ENCODE measurements around the gene ZFHX2. TPM values are rescaled to one million over a fixed set of nuclear protein-coding genes. Genes with fewer than 3 reads are reported as not detected.
A peak's percentile ranks its signal among the peaks of the same experiment; 100 is the strongest.

Gene ZFHX2
- total and polyA plus RNA-seq, 2 of the 13 experiments (the other 11 are each of a cell fraction or from before 2014, with no cell fraction given): 0.17 to 0.44 TPM

DNA sequence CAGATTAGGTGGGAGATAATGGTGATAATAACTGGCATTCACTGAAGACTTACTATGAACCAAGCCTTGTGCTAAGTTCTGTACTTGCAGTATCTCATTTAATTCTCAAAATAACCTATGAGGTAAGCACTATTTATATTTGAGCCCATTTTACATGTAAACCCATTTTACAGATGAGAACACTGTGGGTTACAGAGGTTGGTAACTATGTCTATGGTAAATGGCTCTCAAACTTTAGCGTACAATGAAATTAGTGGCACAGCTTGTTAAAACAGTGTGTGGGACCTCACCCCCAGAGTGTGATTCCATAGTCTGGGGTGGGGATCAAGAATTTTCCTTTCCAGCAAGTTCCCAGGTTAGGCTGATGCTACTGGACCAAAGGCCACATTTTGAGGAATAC is 49.2 kb upstream of the ZFHX2 start (continued):
- TF ChIP-seq, protein P1, sequence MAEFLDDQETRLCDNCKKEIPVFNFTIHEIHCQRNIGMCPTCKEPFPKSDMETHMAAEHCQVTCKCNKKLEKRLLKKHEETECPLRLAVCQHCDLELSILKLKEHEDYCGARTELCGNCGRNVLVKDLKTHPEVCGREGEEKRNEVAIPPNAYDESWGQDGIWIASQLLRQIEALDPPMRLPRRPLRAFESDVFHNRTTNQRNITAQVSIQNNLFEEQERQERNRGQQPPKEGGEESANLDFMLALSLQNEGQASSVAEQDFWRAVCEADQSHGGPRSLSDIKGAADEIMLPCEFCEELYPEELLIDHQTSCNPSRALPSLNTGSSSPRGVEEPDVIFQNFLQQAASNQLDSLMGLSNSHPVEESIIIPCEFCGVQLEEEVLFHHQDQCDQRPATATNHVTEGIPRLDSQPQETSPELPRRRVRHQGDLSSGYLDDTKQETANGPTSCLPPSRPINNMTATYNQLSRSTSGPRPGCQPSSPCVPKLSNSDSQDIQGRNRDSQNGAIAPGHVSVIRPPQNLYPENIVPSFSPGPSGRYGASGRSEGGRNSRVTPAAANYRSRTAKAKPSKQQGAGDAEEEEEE (CRISPR knock-in tag; IDR thresholded peaks at IDR 0.05; ENCODE audit: borderline replicate concordance): no peak
- TF ChIP-seq, protein P2, sequence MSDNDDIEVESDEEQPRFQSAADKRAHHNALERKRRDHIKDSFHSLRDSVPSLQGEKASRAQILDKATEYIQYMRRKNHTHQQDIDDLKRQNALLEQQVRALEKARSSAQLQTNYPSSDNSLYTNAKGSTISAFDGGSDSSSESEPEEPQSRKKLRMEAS (IDR thresholded peaks at IDR 0.05): no peak
- no peak for TF ChIP-seq HOXA3 (CRISPR knock-in tag; IDR thresholded peaks at IDR 0.05)
- TF ChIP-seq ZMYM3 (CRISPR knock-in tag; IDR thresholded peaks at IDR 0.05): peak; percentile 71; the same call in 1 of the 2 replicates
- TF ChIP-seq, protein P3, sequence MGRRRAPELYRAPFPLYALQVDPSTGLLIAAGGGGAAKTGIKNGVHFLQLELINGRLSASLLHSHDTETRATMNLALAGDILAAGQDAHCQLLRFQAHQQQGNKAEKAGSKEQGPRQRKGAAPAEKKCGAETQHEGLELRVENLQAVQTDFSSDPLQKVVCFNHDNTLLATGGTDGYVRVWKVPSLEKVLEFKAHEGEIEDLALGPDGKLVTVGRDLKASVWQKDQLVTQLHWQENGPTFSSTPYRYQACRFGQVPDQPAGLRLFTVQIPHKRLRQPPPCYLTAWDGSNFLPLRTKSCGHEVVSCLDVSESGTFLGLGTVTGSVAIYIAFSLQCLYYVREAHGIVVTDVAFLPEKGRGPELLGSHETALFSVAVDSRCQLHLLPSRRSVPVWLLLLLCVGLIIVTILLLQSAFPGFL (CRISPR knock-in tag; IDR thresholded peaks at IDR 0.05): no peak
- TF ChIP-seq, protein P4, sequence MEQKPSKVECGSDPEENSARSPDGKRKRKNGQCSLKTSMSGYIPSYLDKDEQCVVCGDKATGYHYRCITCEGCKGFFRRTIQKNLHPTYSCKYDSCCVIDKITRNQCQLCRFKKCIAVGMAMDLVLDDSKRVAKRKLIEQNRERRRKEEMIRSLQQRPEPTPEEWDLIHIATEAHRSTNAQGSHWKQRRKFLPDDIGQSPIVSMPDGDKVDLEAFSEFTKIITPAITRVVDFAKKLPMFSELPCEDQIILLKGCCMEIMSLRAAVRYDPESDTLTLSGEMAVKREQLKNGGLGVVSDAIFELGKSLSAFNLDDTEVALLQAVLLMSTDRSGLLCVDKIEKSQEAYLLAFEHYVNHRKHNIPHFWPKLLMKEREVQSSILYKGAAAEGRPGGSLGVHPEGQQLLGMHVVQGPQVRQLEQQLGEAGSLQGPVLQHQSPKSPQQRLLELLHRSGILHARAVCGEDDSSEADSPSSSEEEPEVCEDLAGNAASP (CRISPR knock-in tag; IDR thresholded peaks at IDR 0.05; ENCODE audit: borderline replicate concordance): no peak
- TF ChIP-seq RFX3 (CRISPR knock-in tag; IDR thresholded peaks at IDR 0.05): no peak
- no peak for TF ChIP-seq ZFP90 (CRISPR knock-in tag; IDR thresholded peaks at IDR 0.05; ENCODE audit: borderline replicate concordance)
- TF ChIP-seq KDM5A (IDR thresholded peaks at IDR 0.05; ENCODE audit: borderline replicate concordance, low read length): no peak
- TF ChIP-seq RCOR2 (CRISPR knock-in tag; IDR thresholded peaks at IDR 0.05): peak; percentile 72; the same call in 1 of the 2 replicates
- TF ChIP-seq ADNP (CRISPR knock-in tag; IDR thresholded peaks at IDR 0.05): 0 out of 2 replicates have a peak, but pooled peaks have one; percentile 49
- TF ChIP-seq HMGA1 (CRISPR knock-in tag; conservative IDR thresholded peaks at IDR 0.05): no peak
- no peak for TF ChIP-seq EEA1 (CRISPR knock-in tag; IDR thresholded peaks at IDR 0.05; ENCODE audit: borderline replicate concordance)
- no peak for TF ChIP-seq ZNF782 (CRISPR knock-in tag; IDR thresholded peaks at IDR 0.05; ENCODE audit: borderline replicate concordance)
- TF ChIP-seq ZSCAN25 (CRISPR knock-in tag; IDR thresholded peaks at IDR 0.05): no peak
- TF ChIP-seq NFRKB (IDR thresholded peaks at IDR 0.05): no peak
- no peak for TF ChIP-seq ATF7 (IDR thresholded peaks at IDR 0.05)
- TF ChIP-seq ATF7 (CRISPR knock-in tag; IDR thresholded peaks at IDR 0.05): no peak
- no peak for TF ChIP-seq ZNF780A (CRISPR knock-in tag; IDR thresholded peaks at IDR 0.05)
- TF ChIP-seq ZNF569 (CRISPR knock-in tag; IDR thresholded peaks at IDR 0.05; ENCODE audit: borderline replicate concordance): no peak
- TF ChIP-seq, protein P5, sequence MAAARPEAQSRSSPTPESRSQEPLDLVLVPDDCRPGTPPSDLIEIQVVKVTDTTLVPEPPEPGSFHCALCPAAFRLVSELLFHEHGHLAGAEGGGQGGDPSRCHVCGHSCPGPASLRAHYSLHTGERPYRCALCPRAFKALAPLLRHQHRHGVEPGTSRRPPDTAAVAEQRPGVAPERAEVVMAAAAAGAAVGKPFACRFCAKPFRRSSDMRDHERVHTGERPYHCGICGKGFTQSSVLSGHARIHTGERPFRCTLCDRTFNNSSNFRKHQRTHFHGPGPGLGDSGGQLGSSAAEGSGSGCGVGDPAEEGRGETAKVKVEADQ (CRISPR knock-in tag; IDR thresholded peaks at IDR 0.05; ENCODE audit: borderline replicate concordance): no peak
- peak; percentile 95 for TF ChIP-seq KDM1A (CRISPR knock-in tag; IDR thresholded peaks at IDR 0.05)
- no peak for TF ChIP-seq GTF3A (CRISPR knock-in tag; conservative IDR thresholded peaks at IDR 0.05)
- TF ChIP-seq FOXP1 (IDR thresholded peaks at IDR 0.05): no peak
- no peak for TF ChIP-seq FOXP1 (CRISPR knock-in tag; IDR thresholded peaks at IDR 0.05)
- TF ChIP-seq ATF7-NPFF (CRISPR knock-in tag; IDR thresholded peaks at IDR 0.05; ENCODE audit: low read depth): no peak

Measured in HepG2 (cell line).